Right lobe of liver (tissue), 6 donors: ENCODE measurements around the gene HIPK3. TPM values are rescaled to one million over a fixed set of nuclear protein-coding genes. Genes with fewer than 3 reads are reported as not detected.
"Not testable (repeated sequence)": the region's sequence is repeated elsewhere in the genome, so short reads cannot be mapped to it uniquely, and the experiment has no call there.

ENCODE experiments used
- ATAC-seq, 4 donors: fragments of 200-7000 bp; cut with Tn5 transposase; one replicate each; pipeline ENCODE4 v1.9.1; 2020; ENCODE audit warnings: mild to moderate bottlenecking in 4 of 4, moderate library complexity in 4 of 4
- DNase-seq, 3 donors: peaks; one replicate each; pipeline ENCODE4 v3.0.0-alpha.2; 2020
- H3K27ac ChIP-seq, 3 donors: fragments of 200-600 bp; one replicate each; pipeline ENCODE4 v1.8.0; 2022
- H3K27me3 ChIP-seq, 2 donors: fragments of 200-600 bp; one replicate each; pipeline ENCODE4 v1.8.0; 2022
- H3K36me3 ChIP-seq, 4 donors: fragments of 200-600 bp; sonication (generic) in 1 of 4; one replicate each; pipeline versions ENCODE4 v1.5.1 to v1.8.0; 2017 to 2022; ENCODE audit warnings: control low read depth in 1 of 4
- H3K4me1 ChIP-seq, 4 donors: fragments of 200-600 bp; sonication (generic) in 1 of 4; one replicate each; pipeline versions ENCODE4 v1.5.1 to v1.8.0; 2017 to 2022; ENCODE audit warnings: control low read depth in 1 of 4
- H3K4me3 ChIP-seq, 3 donors: fragments of 200-600 bp; one replicate each; pipeline ENCODE4 v1.8.0; 2022
- H3K9me3 ChIP-seq, 4 donors: fragments of 200-600 bp; sonication (generic) in 1 of 4; one replicate each; pipeline versions ENCODE4 v1.5.1 to v1.8.0; 2017 to 2022; ENCODE audit warnings: control low read depth in 1 of 4
- POLR2A ChIP-seq: fragments of 450-650 bp; IDR thresholded peaks from one replicate; pipeline ENCODE4 v1.6.1; 2017; ENCODE audit warnings: antibody characterized with exemption, mild to moderate bottlenecking
- WGBS: methylation state at CpG from one replicate; pipeline ENCODE4 v1.1.6; 2018; ENCODE audit warnings: low coverage, low lambda C conversion rate; ENCODE audit not compliant: insufficient coverage; ENCODE audit errors: missing lambda C conversion rate; 5-methylcytosine and 5-hydroxymethylcytosine counted together
- intact Hi-C, 2 donors: fragments of 100-400 bp; cut with DNase I; formaldehyde crosslinking; loops; one replicate each; pipeline versions ENCODE4 v1.11.2 to v1.14.1; 2022
- total RNA-seq, 6 experiments: library from RNA; depleted of rRNA in 2 of 6; stranded (reverse); fragments of >200 nt in 2 of 6; fragmentation: NEBNext Ultra II Directional in 3 of 6; extraction: Animal tissue kit (Norgen Biotek cat#: 25700) in 3 of 6; gene quantifications; one replicate each; pipeline versions ENCODE4 v1.1.0 to v1.2.4, GENCODE V29; 2016 to 2023
- TF ChIP-seq, protein P1 (sequence below), 4 donors: fragments of 200-600 bp in 3 of 4; fragments of 450-650 bp in 1 of 4; IDR thresholded peaks; one replicate each; pipeline versions ENCODE4 v1.5.1 to v1.8.0; 2016 to 2022; ENCODE audit warnings: antibody characterized with exemption in 4 of 4, mild to moderate bottlenecking in 2 of 4
- donor health status: DM: no; HTN: yes; CAD: no.
- donor health status: DM: no; HTN: no; CAD: no.
- donor health status: DM: no; HTN: no; CAD: no.
- donor health status: DM: no; HTN: yes; CAD: no.
- donor health status: DM: no; HTN: yes; CAD: no.

Gene HIPK3
- total RNA-seq, 6 experiments from 2014 or later = 33.3 to 56.4 (median 38.1) TPM

DNA sequence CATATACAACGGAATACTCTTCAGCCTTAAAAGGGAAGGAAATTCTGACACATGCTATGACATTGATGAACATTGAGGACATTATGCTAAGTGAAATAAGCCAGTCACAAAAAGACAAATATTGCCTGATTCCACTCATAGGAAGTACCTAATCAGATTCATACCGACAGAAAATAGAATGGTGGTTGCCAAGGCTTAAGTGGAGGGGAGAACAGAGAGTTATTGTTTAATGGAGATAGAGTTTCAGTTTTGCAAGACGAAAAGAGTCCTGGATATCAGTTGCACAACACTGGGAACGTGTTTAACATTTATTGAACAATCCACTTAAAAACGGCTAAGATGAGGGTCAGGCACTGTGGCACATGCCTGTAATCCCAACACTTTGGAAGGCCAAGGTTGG is 45.6 kb upstream of the HIPK3 start:
- ATAC-seq (peak in 3 of 4 donors; percentile 10 to 61 (median 50)), DNase-seq (no peak)
- WGBS = 30% methylated on average over 5 of the region's 5 CpGs
- H3K36me3 ChIP-seq = no peaks in the 10 kb centered on the region
- H3K27ac ChIP-seq = no peak overlapping the region
- no peaks in the 10 kb centered on the region for H3K4me1 ChIP-seq
- no peaks in the 10 kb centered on the region for H3K27me3 ChIP-seq
- no peaks in the 10 kb centered on the region for H3K9me3 ChIP-seq
- intact Hi-C loops = no loop called here
- no peak overlapping the region for H3K4me3 ChIP-seq
- no peak for TF ChIP-seq POLR2A
- TF ChIP-seq, protein P1, sequence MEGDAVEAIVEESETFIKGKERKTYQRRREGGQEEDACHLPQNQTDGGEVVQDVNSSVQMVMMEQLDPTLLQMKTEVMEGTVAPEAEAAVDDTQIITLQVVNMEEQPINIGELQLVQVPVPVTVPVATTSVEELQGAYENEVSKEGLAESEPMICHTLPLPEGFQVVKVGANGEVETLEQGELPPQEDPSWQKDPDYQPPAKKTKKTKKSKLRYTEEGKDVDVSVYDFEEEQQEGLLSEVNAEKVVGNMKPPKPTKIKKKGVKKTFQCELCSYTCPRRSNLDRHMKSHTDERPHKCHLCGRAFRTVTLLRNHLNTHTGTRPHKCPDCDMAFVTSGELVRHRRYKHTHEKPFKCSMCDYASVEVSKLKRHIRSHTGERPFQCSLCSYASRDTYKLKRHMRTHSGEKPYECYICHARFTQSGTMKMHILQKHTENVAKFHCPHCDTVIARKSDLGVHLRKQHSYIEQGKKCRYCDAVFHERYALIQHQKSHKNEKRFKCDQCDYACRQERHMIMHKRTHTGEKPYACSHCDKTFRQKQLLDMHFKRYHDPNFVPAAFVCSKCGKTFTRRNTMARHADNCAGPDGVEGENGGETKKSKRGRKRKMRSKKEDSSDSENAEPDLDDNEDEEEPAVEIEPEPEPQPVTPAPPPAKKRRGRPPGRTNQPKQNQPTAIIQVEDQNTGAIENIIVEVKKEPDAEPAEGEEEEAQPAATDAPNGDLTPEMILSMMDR (IDR thresholded peaks at IDR 0.05) = no peak

DNA sequence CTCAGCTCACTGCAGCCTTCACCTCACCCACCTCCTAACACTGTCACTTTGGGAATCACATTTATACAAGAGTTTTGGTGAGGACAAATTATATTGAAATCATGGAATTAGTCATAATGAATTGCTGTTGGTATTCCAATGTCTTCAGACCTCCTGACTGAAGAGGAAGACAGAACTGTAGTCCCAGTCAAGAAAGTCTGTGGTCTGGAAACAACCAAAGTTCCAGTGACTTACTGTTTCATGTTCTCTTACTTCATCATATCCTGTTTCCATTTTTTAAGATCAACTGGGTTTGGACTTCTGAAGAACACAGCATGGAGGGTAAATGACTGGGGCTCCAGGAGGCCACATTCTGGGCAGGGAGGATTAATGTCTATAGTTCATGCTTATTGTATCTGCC is 43.0 kb upstream of the HIPK3 start:
- H3K27ac ChIP-seq = no peak overlapping the region
- peak in 1 of 4 donors; percentile 39 for ATAC-seq

DNA sequence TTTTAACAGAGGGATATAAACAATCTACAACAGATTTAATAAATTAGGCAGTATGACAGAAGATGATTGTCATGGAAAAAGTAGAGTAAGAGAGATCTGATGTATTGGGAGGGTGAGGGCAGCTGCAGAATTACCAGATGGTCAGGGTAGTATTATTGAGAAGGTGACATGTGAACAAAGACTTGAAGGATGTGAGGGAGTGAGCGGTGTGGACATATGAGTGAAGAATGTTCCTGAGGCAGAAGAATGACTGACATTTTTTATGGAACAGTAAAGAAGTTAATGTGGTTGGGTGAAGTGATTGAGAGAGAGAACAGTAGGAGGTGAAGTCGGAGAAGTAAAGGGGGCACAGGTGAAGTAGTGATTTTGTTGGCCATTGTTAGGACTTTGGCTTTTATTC is 42.4 kb upstream of the HIPK3 start:
- H3K27me3 ChIP-seq = no peaks in the 10 kb centered on the region
- DNase-seq (no peak), ATAC-seq (no peak)
- no peaks in the 10 kb centered on the region for H3K9me3 ChIP-seq
- intact Hi-C loops = no loop called here
- no peak for TF ChIP-seq POLR2A
- TF ChIP-seq, protein P1 (IDR thresholded peaks at IDR 0.05) = no peak
- no peaks in the 10 kb centered on the region for H3K36me3 ChIP-seq
- no peak overlapping the region for H3K4me3 ChIP-seq
- no peak overlapping the region for H3K27ac ChIP-seq
- H3K4me1 ChIP-seq = no peaks in the 10 kb centered on the region
- 63% methylated on average over 2 of the region's 2 CpGs for WGBS

More for the DNA sequence above, 43.0 kb upstream of the HIPK3 start:
- TF ChIP-seq, protein P1 (IDR thresholded peaks at IDR 0.05) = no peak
- TF ChIP-seq POLR2A = no peak
- Histone ChIP-seq H3K27me3 (no peaks in the 10 kb centered on the region), H3K4me3 (no peak overlapping the region), H3K36me3 (no peaks in the 10 kb centered on the region), H3K9me3 (no peaks in the 10 kb centered on the region), H3K4me1 (no peaks in the 10 kb centered on the region)
- intact Hi-C loops = no loop called here
- DNase-seq = no peak

DNA sequence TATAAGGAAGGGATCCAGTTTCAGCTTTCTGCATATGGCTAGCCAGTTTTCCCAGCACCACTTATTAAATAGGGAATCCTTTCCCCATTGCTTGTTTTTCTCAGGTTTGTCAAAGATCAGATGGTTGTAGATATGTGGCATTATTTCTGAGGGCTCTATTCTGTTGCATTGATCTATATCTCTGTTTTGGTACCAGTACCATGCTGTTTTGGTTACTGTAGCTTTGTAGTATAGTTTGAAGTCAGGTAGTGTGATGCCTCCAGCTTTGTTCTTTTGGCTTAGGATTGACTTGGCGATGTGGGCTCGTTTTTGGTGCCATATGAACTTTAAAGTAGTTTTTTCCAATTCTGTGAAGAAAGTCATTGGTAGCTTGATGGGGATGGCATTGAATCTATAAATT is 40.5 kb upstream of the HIPK3 start:
- H3K9me3 ChIP-seq, H3K36me3 ChIP-seq, H3K27ac ChIP-seq, H3K27me3 ChIP-seq, intact Hi-C loops, H3K4me3 ChIP-seq, DNase-seq, H3K4me1 ChIP-seq, ATAC-seq: not testable (repeated sequence)
- WGBS = 69% methylated on average over 2 of the region's 2 CpGs

DNA sequence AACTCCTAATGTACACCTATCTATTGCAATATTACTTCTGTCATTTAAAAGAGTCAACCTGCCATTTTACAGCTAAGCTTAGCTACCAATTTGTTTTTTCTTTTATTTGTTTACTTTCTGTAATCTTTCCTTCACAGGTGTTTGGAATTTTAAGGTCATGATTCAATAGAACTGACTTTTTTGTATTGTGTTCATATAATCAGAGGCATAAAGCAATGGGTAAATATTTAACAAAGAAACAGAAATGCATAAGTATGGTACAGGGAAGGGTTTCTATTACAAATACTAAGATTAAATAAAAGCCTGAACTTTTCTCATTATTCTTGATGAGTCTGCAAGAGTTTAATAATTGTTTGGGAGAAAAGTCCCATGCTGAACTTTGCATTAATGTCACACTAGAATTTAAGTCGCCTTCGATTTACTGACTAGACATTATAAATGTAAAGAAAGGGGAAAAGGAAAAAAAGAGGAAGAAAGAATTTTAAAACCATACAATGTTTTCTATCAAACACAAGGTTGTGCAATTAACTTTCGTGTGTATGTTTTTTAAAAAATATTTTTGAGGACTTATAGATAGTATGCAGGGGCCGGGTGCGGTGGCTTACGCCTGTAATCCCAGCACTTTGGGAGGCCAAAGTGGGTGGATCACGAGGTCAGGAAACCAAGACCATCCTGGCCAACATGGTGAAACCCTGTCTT is 35.0 kb upstream of the HIPK3 start:
- DNase-seq (no peak), ATAC-seq (no peak)
- H3K27me3 ChIP-seq = no peaks in the 10 kb centered on the region
- H3K9me3 ChIP-seq = no peaks in the 10 kb centered on the region
- no peak overlapping the region for H3K27ac ChIP-seq
- H3K36me3 ChIP-seq = no peaks in the 10 kb centered on the region
- intact Hi-C loops = no loop called here
- WGBS = 65% methylated on average over 7 of the region's 7 CpGs
- H3K4me1 ChIP-seq = no peaks in the 10 kb centered on the region
- TF ChIP-seq, protein P1 (IDR thresholded peaks at IDR 0.05) = no peak
- TF ChIP-seq POLR2A = no peak
- H3K4me3 ChIP-seq = no peak overlapping the region
